K562 (cell line): ENCODE measurements around the gene NFAM1. TPM values are rescaled to one million over a fixed set of nuclear protein-coding genes. Genes with fewer than 3 reads are reported as not detected.

Experiments
- ARNT ChIP-seq, 2 experiments: fragments of 450-650 bp; IDR thresholded peaks; 2 replicates each; pipeline ENCODE4 v1.6.1; 2016; ENCODE audit warnings: mild to moderate bottlenecking in 1 of 2
- CBFA2T2 ChIP-seq: fragments of 450-650 bp; conservative IDR thresholded peaks from 2 replicates; pipeline ENCODE4 v1.6.1; 2017; ENCODE audit warnings: mild to moderate bottlenecking
- CXXC5 ChIP-seq: fragments of 250-450 bp; sonication (Bioruptor Pico); IDR thresholded peaks from 2 replicates; pipeline ENCODE4 v1.8.0; 2022; ENCODE audit warnings: inconsistent platforms, mild to moderate bottlenecking, moderate library complexity
- FIP1L1 ChIP-seq: fragments of 200-400 bp; formaldehyde crosslinking; IDR thresholded peaks from 2 replicates; pipeline ENCODE4 v1.6.1; 2018; ENCODE audit warnings: mild to moderate bottlenecking, low read depth, low read length; ENCODE audit not compliant: poor library complexity, severe bottlenecking
- MECOM ChIP-seq: fragments of 250-450 bp; sonication (Bioruptor Pico); IDR thresholded peaks from 2 replicates; pipeline ENCODE4 v1.8.0; 2022; ENCODE audit warnings: inconsistent platforms
- PCBP1 ChIP-seq: fragments of 200-400 bp; formaldehyde crosslinking; IDR thresholded peaks from 2 replicates; pipeline ENCODE4 v1.6.1; 2018; ENCODE audit warnings: mild to moderate bottlenecking, low read depth, low read length; ENCODE audit not compliant: poor library complexity, severe bottlenecking
- PHB ChIP-seq: fragments of 250-450 bp; sonication (Bioruptor Pico); IDR thresholded peaks from 2 replicates; pipeline ENCODE4 v1.5.0; 2021
- POLR2A ChIP-seq: fragments of 450-650 bp; conservative IDR thresholded peaks from 2 replicates; pipeline ENCODE4 v1.6.1; 2016
- PRMT5 ChIP-seq: sonication (generic); formaldehyde crosslinking; IDR thresholded peaks from 2 replicates; pipeline ENCODE4 v1.5.0; 2020; ENCODE audit warnings: missing genetic modification reagents
- PURB ChIP-seq: sonication (generic); formaldehyde crosslinking; IDR thresholded peaks from 2 replicates; pipeline ENCODE4 v1.9.0; 2021; ENCODE audit warnings: low read depth, mild to moderate bottlenecking, missing genetic modification reagents
- RBM34 ChIP-seq: fragments of 200-400 bp; formaldehyde crosslinking; IDR thresholded peaks from 2 replicates; pipeline ENCODE4 v1.6.1; 2018; ENCODE audit warnings: low read length, borderline replicate concordance; ENCODE audit not compliant: insufficient read depth
- RCOR1 ChIP-seq, 2 experiments: IDR thresholded peaks; 2 replicates each; pipeline ENCODE4 v1.6.1; 2012; ENCODE audit warnings: low read depth in 2 of 2, low read length in 2 of 2, borderline replicate concordance in 1 of 2, improper control_type of control experiment in 1 of 2
- STAT5A ChIP-seq: IDR thresholded peaks from 2 replicates; pipeline ENCODE4 v1.6.1; 2012; ENCODE audit warnings: low read length, inconsistent platforms, borderline replicate concordance
- ZNF124 ChIP-seq: sonication (generic); formaldehyde crosslinking; IDR thresholded peaks from 2 replicates; pipeline ENCODE4 v1.8.1; 2022; ENCODE audit warnings: missing genetic modification reagents
- ZNF224 ChIP-seq: sonication (generic); formaldehyde crosslinking; IDR thresholded peaks from 2 replicates; pipeline ENCODE4 v1.8.0; 2022; ENCODE audit warnings: mild to moderate bottlenecking, missing genetic modification reagents
- ZNF551 ChIP-seq: fragments of 250-450 bp; sonication (Bioruptor Pico); IDR thresholded peaks from 2 replicates; pipeline ENCODE4 v1.5.0; 2021; ENCODE audit warnings: mild to moderate bottlenecking, moderate library complexity
- ZNF644 ChIP-seq: fragments of 200-800 bp; sonication (Bioruptor generic); IDR thresholded peaks from 2 replicates; pipeline ENCODE4 v1.6.1; 2016; ENCODE audit warnings: low read depth, missing genetic modification characterization, missing compliant biosample characterization
- ZNF696 ChIP-seq: fragments of 250-450 bp; sonication (Bioruptor Pico); conservative IDR thresholded peaks from 2 replicates; pipeline ENCODE4 v1.4.0; 2020; ENCODE audit warnings: mild to moderate bottlenecking, moderate library complexity
- polyA plus RNA-seq, 8 experiments: library from polyadenylated mRNA; depleted of rRNA in 4 of 8; stranded (reverse) in 5 of 8; unstranded in 3 of 8; fragments of >200 nt; fragmentation: Nextera tagmentation in 2 of 8; fragmentation: Illumina TruSeq in 1 of 8; extraction: Ambion mirVana in 2 of 8; extraction: Trizol in 1 of 8; gene quantifications; 2 replicates each; pipeline versions ENCODE4 v1.2.1 to v1.2.3, GENCODE V29; 2011 to 2014; ENCODE audit warnings: inconsistent platforms in 1 of 8, missing spikeins in 1 of 8
- total RNA-seq, 7 experiments: library from RNA; depleted of rRNA in 6 of 7; stranded (reverse); fragments of >200 nt in 6 of 7; fragmentation: Illumina TruSeq in 2 of 7; extraction: Trizol in 2 of 7; gene quantifications; 2 replicates each; pipeline versions ENCODE4 v1.2.1 to v1.2.3, GENCODE V29; 2011 to 2021; ENCODE audit warnings: low replicate concordance in 1 of 7
- TF ChIP-seq, protein P1 (sequence below): fragments of 450-650 bp; formaldehyde crosslinking; IDR thresholded peaks from 2 replicates; pipeline ENCODE4 v1.4.0; 2020; ENCODE audit warnings: mild to moderate bottlenecking, moderate library complexity
- TF ChIP-seq, protein P2 (sequence below): fragments of 250-450 bp; sonication (Bioruptor Pico); IDR thresholded peaks from 2 replicates; pipeline ENCODE4 v1.5.0; 2020; ENCODE audit warnings: mild to moderate bottlenecking, borderline replicate concordance
- TF ChIP-seq, protein P3 (sequence below): IDR thresholded peaks from 2 replicates; pipeline ENCODE4 v1.6.1; 2011; ENCODE audit warnings: borderline replicate concordance, low read depth, mild to moderate bottlenecking, moderate library complexity, low read length; ENCODE audit not compliant: insufficient read depth, poor library complexity, severe bottlenecking
- TF ChIP-seq, protein P4 (sequence below): fragments of 250-450 bp; sonication (Bioruptor Pico); IDR thresholded peaks from 2 replicates; pipeline ENCODE4 v1.4.0; 2020; ENCODE audit warnings: mild to moderate bottlenecking

NFAM1 gene
- total and polyA plus RNA-seq, 9 of the 15 experiments (the other 6 are each of a cell fraction or from before 2014, with no cell fraction given): 0.01 to 0.18 (median 0.03) TPM; not detected in 5

DNA sequence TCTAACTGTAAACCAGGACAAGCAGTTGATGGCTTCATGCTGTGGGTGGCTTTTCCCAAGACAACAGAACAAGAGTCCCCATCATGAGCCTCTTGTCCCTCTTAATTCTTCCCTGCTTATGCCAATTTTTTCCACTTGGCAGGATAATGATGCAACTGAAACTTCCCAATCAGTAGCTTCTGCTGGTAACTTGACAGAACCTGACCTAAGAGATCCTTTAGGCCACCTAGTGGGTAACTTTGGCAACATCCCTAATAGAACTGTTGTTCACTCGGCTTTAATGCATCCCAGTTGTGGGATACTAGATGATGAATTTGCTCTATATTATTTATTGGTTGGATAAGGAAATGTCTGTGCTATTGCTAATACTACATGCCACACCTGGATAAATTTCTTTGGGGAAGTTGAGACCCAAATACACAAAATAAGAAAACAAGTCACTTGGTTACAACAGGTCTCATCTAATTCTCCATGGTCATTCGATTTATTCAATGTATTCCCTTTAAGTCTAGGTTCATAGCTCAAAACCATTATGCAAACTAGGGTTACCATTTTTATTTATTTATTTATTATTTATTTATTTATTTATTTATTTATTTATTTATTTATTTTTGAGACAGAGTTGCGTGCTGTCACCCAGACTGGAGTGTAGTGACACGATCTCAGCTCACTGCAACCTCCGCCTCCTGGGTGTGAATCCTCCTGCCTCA, 41.4 kb upstream of the NFAM1 start (continued):
- TF ChIP-seq, protein P1, sequence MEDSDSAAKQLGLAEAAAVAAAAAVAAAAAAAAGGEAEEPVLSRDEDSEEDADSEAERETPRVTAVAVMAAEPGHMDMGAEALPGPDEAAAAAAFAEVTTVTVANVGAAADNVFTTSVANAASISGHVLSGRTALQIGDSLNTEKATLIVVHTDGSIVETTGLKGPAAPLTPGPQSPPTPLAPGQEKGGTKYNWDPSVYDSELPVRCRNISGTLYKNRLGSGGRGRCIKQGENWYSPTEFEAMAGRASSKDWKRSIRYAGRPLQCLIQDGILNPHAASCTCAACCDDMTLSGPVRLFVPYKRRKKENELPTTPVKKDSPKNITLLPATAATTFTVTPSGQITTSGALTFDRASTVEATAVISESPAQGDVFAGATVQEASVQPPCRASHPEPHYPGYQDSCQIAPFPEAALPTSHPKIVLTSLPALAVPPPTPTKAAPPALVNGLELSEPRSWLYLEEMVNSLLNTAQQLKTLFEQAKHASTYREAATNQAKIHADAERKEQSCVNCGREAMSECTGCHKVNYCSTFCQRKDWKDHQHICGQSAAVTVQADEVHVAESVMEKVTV (CRISPR knock-in tag): peak; percentile 46
- TF ChIP-seq ZNF224: no peak
- TF ChIP-seq POLR2A: no peak
- TF ChIP-seq PURB: no peak
- TF ChIP-seq, protein P2, sequence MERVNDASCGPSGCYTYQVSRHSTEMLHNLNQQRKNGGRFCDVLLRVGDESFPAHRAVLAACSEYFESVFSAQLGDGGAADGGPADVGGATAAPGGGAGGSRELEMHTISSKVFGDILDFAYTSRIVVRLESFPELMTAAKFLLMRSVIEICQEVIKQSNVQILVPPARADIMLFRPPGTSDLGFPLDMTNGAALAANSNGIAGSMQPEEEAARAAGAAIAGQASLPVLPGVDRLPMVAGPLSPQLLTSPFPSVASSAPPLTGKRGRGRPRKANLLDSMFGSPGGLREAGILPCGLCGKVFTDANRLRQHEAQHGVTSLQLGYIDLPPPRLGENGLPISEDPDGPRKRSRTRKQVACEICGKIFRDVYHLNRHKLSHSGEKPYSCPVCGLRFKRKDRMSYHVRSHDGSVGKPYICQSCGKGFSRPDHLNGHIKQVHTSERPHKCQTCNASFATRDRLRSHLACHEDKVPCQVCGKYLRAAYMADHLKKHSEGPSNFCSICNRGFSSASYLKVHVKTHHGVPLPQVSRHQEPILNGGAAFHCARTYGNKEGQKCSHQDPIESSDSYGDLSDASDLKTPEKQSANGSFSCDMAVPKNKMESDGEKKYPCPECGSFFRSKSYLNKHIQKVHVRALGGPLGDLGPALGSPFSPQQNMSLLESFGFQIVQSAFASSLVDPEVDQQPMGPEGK: no peak
- TF ChIP-seq CBFA2T2: no peak
- no peak for TF ChIP-seq PHB (CRISPR knock-in tag)
- TF ChIP-seq, protein P3, sequence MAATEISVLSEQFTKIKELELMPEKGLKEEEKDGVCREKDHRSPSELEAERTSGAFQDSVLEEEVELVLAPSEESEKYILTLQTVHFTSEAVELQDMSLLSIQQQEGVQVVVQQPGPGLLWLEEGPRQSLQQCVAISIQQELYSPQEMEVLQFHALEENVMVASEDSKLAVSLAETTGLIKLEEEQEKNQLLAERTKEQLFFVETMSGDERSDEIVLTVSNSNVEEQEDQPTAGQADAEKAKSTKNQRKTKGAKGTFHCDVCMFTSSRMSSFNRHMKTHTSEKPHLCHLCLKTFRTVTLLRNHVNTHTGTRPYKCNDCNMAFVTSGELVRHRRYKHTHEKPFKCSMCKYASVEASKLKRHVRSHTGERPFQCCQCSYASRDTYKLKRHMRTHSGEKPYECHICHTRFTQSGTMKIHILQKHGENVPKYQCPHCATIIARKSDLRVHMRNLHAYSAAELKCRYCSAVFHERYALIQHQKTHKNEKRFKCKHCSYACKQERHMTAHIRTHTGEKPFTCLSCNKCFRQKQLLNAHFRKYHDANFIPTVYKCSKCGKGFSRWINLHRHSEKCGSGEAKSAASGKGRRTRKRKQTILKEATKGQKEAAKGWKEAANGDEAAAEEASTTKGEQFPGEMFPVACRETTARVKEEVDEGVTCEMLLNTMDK: peak; percentile 58
- TF ChIP-seq ZNF696 (CRISPR knock-in tag): no peak
- no peak for TF ChIP-seq MECOM (CRISPR knock-in tag)
- no peak for TF ChIP-seq STAT5A
- TF ChIP-seq ZNF124: no peak
- TF ChIP-seq PCBP1: no peak
- TF ChIP-seq, protein P4, sequence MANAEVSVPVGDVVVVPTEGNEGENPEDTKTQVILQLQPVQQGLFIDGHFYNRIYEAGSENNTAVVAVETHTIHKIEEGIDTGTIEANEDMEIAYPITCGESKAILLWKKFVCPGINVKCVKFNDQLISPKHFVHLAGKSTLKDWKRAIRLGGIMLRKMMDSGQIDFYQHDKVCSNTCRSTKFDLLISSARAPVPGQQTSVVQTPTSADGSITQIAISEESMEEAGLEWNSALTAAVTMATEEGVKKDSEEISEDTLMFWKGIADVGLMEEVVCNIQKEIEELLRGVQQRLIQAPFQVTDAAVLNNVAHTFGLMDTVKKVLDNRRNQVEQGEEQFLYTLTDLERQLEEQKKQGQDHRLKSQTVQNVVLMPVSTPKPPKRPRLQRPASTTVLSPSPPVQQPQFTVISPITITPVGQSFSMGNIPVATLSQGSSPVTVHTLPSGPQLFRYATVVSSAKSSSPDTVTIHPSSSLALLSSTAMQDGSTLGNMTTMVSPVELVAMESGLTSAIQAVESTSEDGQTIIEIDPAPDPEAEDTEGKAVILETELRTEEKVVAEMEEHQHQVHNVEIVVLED: no peak
- TF ChIP-seq ZNF644 (tag): no peak
- no peak for TF ChIP-seq ARNT (IDR thresholded peaks at IDR 0.05)
- TF ChIP-seq CXXC5: no peak
- TF ChIP-seq RBM34: no peak
- no peak for TF ChIP-seq ZNF551 (CRISPR knock-in tag)
- no peak for TF ChIP-seq FIP1L1
- TF ChIP-seq PRMT5 (CRISPR knock-in tag): no peak
- TF ChIP-seq RCOR1 (IDR thresholded peaks at IDR 0.05; ENCODE audit: borderline replicate concordance in 1 of 2, low read depth in 2 of 2, low read length in 2 of 2): 0 out of 4 replicates have a peak, but pooled peaks of 1 of the 2 experiments have one; percentile 6
